SK-N-SH treated with all-trans-retinoic acid at 6 μM for 48 hours (cell line): ENCODE results near the gene NPTX1.

ENCODE experiments used
- ARNTL ChIP-seq: fragments of 450-650 bp; formaldehyde crosslinking; IDR thresholded peaks from 2 replicates; pipeline ENCODE4 v1.5.0; 2020; ENCODE audit warnings: low read depth, mild to moderate bottlenecking, moderate library complexity, borderline replicate concordance
- BACH2 ChIP-seq: fragments of 250-450 bp; sonication (Bioruptor Pico); IDR thresholded peaks from 2 replicates; pipeline ENCODE4 v1.9.0; 2021; ENCODE audit warnings: mild to moderate bottlenecking, borderline replicate concordance
- CREB5 ChIP-seq: fragments of 250-450 bp; sonication (Bioruptor Pico); IDR thresholded peaks from 2 replicates; pipeline ENCODE4 v1.5.1; 2020; ENCODE audit warnings: low read depth, mild to moderate bottlenecking, moderate library complexity
- PATZ1 ChIP-seq: fragments of 250-450 bp; sonication (Bioruptor Pico); IDR thresholded peaks from 2 replicates; pipeline ENCODE4 v1.8.0; 2020; ENCODE audit warnings: mild to moderate bottlenecking, moderate library complexity, borderline replicate concordance
- ZFP3 ChIP-seq: fragments of 250-450 bp; sonication (Bioruptor Pico); IDR thresholded peaks from 2 replicates; pipeline ENCODE4 v1.5.0; 2020; ENCODE audit warnings: mild to moderate bottlenecking, moderate library complexity
- ZNF565 ChIP-seq: fragments of 450-650 bp; formaldehyde crosslinking; conservative IDR thresholded peaks from 2 replicates; pipeline ENCODE4 v1.5.0; 2020; ENCODE audit warnings: low read depth, mild to moderate bottlenecking, moderate library complexity
- ZNF70 ChIP-seq: fragments of 450-650 bp; formaldehyde crosslinking; IDR thresholded peaks from 2 replicates; pipeline ENCODE4 v1.5.0; 2020; ENCODE audit warnings: mild to moderate bottlenecking, moderate library complexity

- TF ChIP-seq PATZ1 (CRISPR knock-in tag): no peak
- no peak for TF ChIP-seq CREB5 (CRISPR knock-in tag)
- TF ChIP-seq BACH2 (CRISPR knock-in tag): no peak
- no peak for TF ChIP-seq ZNF565 (CRISPR knock-in tag)
- no peak for TF ChIP-seq ARNTL (CRISPR knock-in tag)
- TF ChIP-seq ZFP3: no peak
- no peak for TF ChIP-seq ZNF70
Observed at GRCh38 chr17:80424261-80424660, 52.1 kb downstream of the NPTX1 start.
